ENCODE measurements around the gene DERL3. TPM values are rescaled to one million over a fixed set of nuclear protein-coding genes. Genes with fewer than 3 reads are reported as not detected.
A peak's percentile ranks its signal among the peaks of the same experiment; 100 is the strongest.

The DERL3 gene
- total and polyA plus RNA-seq, 2 of the 13 experiments (the other 11 are each of a cell fraction or from before 2014, with no cell fraction given) = not detected

DNA sequence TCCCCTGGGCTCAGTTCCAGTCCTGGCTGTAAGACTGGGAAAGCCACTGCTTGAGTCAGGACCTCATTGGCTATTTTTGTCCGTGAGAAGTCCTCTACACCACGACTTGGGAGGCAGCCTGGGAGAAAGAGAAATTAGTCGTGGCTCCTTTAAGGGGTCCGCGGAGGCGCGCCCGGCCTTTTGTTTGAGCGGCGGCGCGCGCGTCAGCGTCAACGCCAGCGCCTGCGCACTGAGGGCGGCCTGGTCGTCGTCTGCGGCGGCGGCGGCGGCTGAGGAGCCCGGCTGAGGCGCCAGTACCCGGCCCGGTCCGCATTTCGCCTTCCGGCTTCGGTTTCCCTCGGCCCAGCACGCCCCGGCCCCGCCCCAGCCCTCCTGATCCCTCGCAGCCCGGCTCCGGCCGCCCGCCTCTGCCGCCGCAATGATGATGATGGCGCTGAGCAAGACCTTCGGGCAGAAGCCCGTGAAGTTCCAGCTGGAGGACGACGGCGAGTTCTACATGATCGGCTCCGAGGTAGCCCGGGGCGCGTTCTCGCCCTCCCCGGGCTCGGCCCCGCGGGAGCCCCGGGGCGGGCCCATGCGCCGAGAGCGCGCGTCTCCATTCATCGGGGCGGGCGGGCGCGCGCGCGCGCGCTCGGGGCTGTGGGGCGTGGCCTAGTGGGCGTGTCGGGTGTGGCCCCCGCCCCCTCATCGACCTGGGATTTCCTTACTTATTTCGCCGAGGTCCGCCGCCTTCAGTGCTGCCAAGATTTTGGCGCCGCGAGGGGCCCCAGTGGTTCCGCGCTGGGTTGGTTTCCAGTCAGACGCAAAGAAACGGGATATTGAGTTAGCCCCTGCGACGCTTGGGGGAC is 51.8 kb downstream of the DERL3 start, which contains the start of gene SMARCB1 (continued):
- TF ChIP-seq, protein P1, sequence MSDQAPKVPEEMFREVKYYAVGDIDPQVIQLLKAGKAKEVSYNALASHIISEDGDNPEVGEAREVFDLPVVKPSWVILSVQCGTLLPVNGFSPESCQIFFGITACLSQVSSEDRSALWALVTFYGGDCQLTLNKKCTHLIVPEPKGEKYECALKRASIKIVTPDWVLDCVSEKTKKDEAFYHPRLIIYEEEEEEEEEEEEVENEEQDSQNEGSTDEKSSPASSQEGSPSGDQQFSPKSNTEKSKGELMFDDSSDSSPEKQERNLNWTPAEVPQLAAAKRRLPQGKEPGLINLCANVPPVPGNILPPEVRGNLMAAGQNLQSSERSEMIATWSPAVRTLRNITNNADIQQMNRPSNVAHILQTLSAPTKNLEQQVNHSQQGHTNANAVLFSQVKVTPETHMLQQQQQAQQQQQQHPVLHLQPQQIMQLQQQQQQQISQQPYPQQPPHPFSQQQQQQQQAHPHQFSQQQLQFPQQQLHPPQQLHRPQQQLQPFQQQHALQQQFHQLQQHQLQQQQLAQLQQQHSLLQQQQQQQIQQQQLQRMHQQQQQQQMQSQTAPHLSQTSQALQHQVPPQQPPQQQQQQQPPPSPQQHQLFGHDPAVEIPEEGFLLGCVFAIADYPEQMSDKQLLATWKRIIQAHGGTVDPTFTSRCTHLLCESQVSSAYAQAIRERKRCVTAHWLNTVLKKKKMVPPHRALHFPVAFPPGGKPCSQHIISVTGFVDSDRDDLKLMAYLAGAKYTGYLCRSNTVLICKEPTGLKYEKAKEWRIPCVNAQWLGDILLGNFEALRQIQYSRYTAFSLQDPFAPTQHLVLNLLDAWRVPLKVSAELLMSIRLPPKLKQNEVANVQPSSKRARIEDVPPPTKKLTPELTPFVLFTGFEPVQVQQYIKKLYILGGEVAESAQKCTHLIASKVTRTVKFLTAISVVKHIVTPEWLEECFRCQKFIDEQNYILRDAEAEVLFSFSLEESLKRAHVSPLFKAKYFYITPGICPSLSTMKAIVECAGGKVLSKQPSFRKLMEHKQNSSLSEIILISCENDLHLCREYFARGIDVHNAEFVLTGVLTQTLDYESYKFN (CRISPR knock-in tag; conservative IDR thresholded peaks at IDR 0.05) = peak; percentile 45; the same call in 1 of the 2 replicates
- TF ChIP-seq NPAS2 (CRISPR knock-in tag; IDR thresholded peaks at IDR 0.05; ENCODE audit: borderline replicate concordance) (no peak), ATF1 (CRISPR knock-in tag; IDR thresholded peaks at IDR 0.05) (no peak), ZFP82 (CRISPR knock-in tag; IDR thresholded peaks at IDR 0.05; ENCODE audit: borderline replicate concordance) (peak; percentile 31; the same call in 1 of the 2 replicates), ZNF7 (CRISPR knock-in tag; IDR thresholded peaks at IDR 0.05) (no peak), THYN1 (CRISPR knock-in tag; IDR thresholded peaks at IDR 0.05; ENCODE audit: borderline replicate concordance, low read depth) (no peak), BRD4 (CRISPR knock-in tag; IDR thresholded peaks at IDR 0.05) (no peak), SP4 (CRISPR knock-in tag; IDR thresholded peaks at IDR 0.05) (peak; percentile 85), TP53 (CRISPR knock-in tag; conservative IDR thresholded peaks at IDR 0.05) (no peak), ZNF652 (CRISPR knock-in tag; IDR thresholded peaks at IDR 0.05; ENCODE audit: borderline replicate concordance, low read depth) (no peak), RARA (CRISPR knock-in tag; IDR thresholded peaks at IDR 0.05) (no peak), AKAP8 (CRISPR knock-in tag; IDR thresholded peaks at IDR 0.05) (peak; percentile 81; the same call in 1 of the 2 replicates), FOSL2 (CRISPR knock-in tag; IDR thresholded peaks at IDR 0.05) (no peak), NCOA5 (CRISPR knock-in tag; IDR thresholded peaks at IDR 0.05) (no peak), ARID2 (CRISPR knock-in tag; IDR thresholded peaks at IDR 0.05; ENCODE audit: borderline replicate concordance) (no peak), GATAD2A (CRISPR knock-in tag; IDR thresholded peaks at IDR 0.05) (no peak)
- TF ChIP-seq, protein P2, sequence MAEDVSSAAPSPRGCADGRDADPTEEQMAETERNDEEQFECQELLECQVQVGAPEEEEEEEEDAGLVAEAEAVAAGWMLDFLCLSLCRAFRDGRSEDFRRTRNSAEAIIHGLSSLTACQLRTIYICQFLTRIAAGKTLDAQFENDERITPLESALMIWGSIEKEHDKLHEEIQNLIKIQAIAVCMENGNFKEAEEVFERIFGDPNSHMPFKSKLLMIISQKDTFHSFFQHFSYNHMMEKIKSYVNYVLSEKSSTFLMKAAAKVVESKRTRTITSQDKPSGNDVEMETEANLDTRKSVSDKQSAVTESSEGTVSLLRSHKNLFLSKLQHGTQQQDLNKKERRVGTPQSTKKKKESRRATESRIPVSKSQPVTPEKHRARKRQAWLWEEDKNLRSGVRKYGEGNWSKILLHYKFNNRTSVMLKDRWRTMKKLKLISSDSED (CRISPR knock-in tag; IDR thresholded peaks at IDR 0.05) = no peak
- TF ChIP-seq, protein P3, sequence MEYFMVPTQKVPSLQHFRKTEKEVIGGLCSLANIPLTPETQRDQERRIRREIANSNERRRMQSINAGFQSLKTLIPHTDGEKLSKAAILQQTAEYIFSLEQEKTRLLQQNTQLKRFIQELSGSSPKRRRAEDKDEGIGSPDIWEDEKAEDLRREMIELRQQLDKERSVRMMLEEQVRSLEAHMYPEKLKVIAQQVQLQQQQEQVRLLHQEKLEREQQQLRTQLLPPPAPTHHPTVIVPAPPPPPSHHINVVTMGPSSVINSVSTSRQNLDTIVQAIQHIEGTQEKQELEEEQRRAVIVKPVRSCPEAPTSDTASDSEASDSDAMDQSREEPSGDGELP (IDR thresholded peaks at IDR 0.05; ENCODE audit: borderline replicate concordance, low read depth) = no peak
- TF ChIP-seq, protein P4, sequence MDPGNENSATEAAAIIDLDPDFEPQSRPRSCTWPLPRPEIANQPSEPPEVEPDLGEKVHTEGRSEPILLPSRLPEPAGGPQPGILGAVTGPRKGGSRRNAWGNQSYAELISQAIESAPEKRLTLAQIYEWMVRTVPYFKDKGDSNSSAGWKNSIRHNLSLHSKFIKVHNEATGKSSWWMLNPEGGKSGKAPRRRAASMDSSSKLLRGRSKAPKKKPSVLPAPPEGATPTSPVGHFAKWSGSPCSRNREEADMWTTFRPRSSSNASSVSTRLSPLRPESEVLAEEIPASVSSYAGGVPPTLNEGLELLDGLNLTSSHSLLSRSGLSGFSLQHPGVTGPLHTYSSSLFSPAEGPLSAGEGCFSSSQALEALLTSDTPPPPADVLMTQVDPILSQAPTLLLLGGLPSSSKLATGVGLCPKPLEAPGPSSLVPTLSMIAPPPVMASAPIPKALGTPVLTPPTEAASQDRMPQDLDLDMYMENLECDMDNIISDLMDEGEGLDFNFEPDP (CRISPR knock-in tag; conservative IDR thresholded peaks at IDR 0.05) = no peak
- TF ChIP-seq, protein P5, sequence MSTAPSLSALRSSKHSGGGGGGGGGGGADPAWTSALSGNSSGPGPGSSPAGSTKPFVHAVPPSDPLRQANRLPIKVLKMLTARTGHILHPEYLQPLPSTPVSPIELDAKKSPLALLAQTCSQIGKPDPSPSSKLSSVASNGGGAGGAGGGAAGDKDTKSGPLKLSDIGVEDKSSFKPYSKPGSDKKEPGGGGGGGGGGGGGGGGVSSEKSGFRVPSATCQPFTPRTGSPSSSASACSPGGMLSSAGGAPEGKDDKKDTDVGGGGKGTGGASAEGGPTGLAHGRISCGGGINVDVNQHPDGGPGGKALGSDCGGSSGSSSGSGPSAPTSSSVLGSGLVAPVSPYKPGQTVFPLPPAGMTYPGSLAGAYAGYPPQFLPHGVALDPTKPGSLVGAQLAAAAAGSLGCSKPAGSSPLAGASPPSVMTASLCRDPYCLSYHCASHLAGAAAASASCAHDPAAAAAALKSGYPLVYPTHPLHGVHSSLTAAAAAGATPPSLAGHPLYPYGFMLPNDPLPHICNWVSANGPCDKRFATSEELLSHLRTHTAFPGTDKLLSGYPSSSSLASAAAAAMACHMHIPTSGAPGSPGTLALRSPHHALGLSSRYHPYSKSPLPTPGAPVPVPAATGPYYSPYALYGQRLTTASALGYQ (CRISPR knock-in tag; IDR thresholded peaks at IDR 0.05) = peak; percentile 55; the same call in 1 of the 2 replicates
